CD4-positive, CD25-positive, alpha-beta regulatory T cell (primary cell): ENCODE data around the gene STARD3. TPM values are rescaled to one million over a fixed set of nuclear protein-coding genes. Genes with fewer than 3 reads are reported as not detected.
"Not testable (repeated sequence)": the region's sequence is repeated elsewhere in the genome, so short reads cannot be mapped to it uniquely, and the experiment has no call there.

Experiments used
- ATAC-seq, 2 donors: fragments of 150-1000 bp; cut with Tn5 transposase; one replicate each; pipeline ENCODE4 v1.10.0; 2021; ENCODE audit warnings: low read depth in 2 of 2, moderate number of reproducible peaks in 2 of 2, moderate library complexity in 1 of 2
- DNase-seq, 3 donors: peaks; one replicate each; pipeline versions ENCODE4 v3.0.0 to v3.0.0-alpha.2; 2012 to 2022; ENCODE audit warnings: mixed read lengths in 1 of 3
- H3K27ac ChIP-seq: one replicate; pipeline ENCODE4 v1.7.0; 2013; ENCODE audit warnings: mild to moderate bottlenecking, low read length; ENCODE audit not compliant: insufficient read depth, poor library complexity, severe bottlenecking
- H3K27me3 ChIP-seq: one replicate; pipeline ENCODE4 v1.7.0; 2013; ENCODE audit warnings: low read length; ENCODE audit not compliant: control insufficient read depth, insufficient read depth
- H3K36me3 ChIP-seq: one replicate; pipeline ENCODE4 v1.7.0; 2013; ENCODE audit warnings: mild to moderate bottlenecking, low read length, moderate library complexity; ENCODE audit not compliant: control insufficient read depth, insufficient read depth
- H3K4me1 ChIP-seq: 2 replicates; pipeline ENCODE4 v1.7.0; 2013; ENCODE audit warnings: mild to moderate bottlenecking, low read length; ENCODE audit not compliant: insufficient read depth, control insufficient read depth, poor library complexity, severe bottlenecking
- H3K4me3 ChIP-seq: one replicate; pipeline ENCODE4 v1.7.0; 2013; ENCODE audit warnings: low read depth, mild to moderate bottlenecking, low read length, moderate library complexity
- H3K9me3 ChIP-seq, 2 experiments: 1 replicate in 1 of 2; 2 replicates in 1 of 2; pipeline ENCODE4 v1.7.0; 2013; ENCODE audit warnings: low read length in 2 of 2, mild to moderate bottlenecking in 1 of 2, moderate library complexity in 1 of 2; ENCODE audit not compliant: control insufficient read depth in 2 of 2
- H3K27ac Mint-ChIP-seq, 3 donors: one replicate each; pipeline ENCODE4 v1.8.0; 2020 to 2022; ENCODE audit warnings: mild to moderate bottlenecking in 3 of 3, mixed read lengths in 3 of 3, moderate library complexity in 2 of 3
- H3K27me3 Mint-ChIP-seq: one replicate; pipeline ENCODE4 v1.8.0; 2022; ENCODE audit warnings: mild to moderate bottlenecking, mixed read lengths
- H3K36me3 Mint-ChIP-seq: one replicate; pipeline ENCODE4 v1.8.0; 2020; ENCODE audit warnings: mixed read lengths
- H3K4me1 Mint-ChIP-seq, 4 donors: one replicate each; pipeline ENCODE4 v1.8.0; 2020 to 2022; ENCODE audit warnings: mixed read lengths in 4 of 4, mild to moderate bottlenecking in 1 of 4
- H3K4me3 Mint-ChIP-seq, 4 donors: one replicate each; pipeline ENCODE4 v1.8.0; 2020 to 2022; ENCODE audit warnings: mild to moderate bottlenecking in 4 of 4, mixed read lengths in 4 of 4, moderate library complexity in 3 of 4
- H3K9me3 Mint-ChIP-seq, 7 donors: one replicate each; pipeline ENCODE4 v1.8.0; 2020 to 2022; ENCODE audit warnings: mixed read lengths in 7 of 7, mild to moderate bottlenecking in 3 of 7, moderate library complexity in 2 of 7
- polyA plus RNA-seq, 4 donors: library from polyadenylated mRNA; unstranded; fragments of 300-500 nt; fragmentation: Illumina TruSeq; gene quantifications; one replicate each; pipeline ENCODE4 v1.2.3, GENCODE V29; 2021
- total RNA-seq: library from RNA; stranded (reverse); gene quantifications from one replicate; pipeline ENCODE4 v1.2.3, GENCODE V29; 2022

Gene STARD3
- total RNA-seq (95.9 TPM), polyA plus RNA-seq (10 to 100 TPM; 45.4 to 48.6 (median 46.5) TPM)

GRCh38 chr17:39636927-39637736 is at the start of gene STARD3:
Gene STARD3, plus strand, starts transcription at chr17:39637144. Its CDS starts 16,388 bp downstream, at chr17:39653532.
- H3K36me3 Mint-ChIP-seq: no peaks in the 10 kb centered on the region
- peak; percentile 85 to 94 (median 86) for DNase-seq
- H3K4me3 ChIP-seq: peak within 1 kb of the TSS; percentile 96
- H3K9me3 ChIP-seq: no peaks in the 10 kb centered on the region
- peak within 1 kb of the TSS; percentile 92 to 96 (median 94) for H3K4me3 Mint-ChIP-seq
- H3K27me3 Mint-ChIP-seq: peaks cover 8% of the 10 kb centered on the region
- H3K27ac ChIP-seq: peak within 1 kb of the TSS; percentile 89
- peaks cover 62% of the 10 kb centered on the region for H3K4me1 ChIP-seq
- ATAC-seq: peak; percentile 88 to 91
- H3K27ac Mint-ChIP-seq: peak within 1 kb of the TSS; percentile 65 to 92 (median 90)
- peaks cover 11 to 60% (median 41%) of the 10 kb centered on the region in 4 donors for H3K4me1 Mint-ChIP-seq
- H3K36me3 ChIP-seq: peaks cover 2% of the 10 kb centered on the region
- H3K27me3 ChIP-seq: no peaks in the 10 kb centered on the region
- no peaks in the 10 kb centered on the region for H3K9me3 Mint-ChIP-seq

GRCh38 chr17:39590180-39590579 is 46.8 kb upstream of the STARD3 start:
- not testable (repeated sequence) for H3K36me3 ChIP-seq, H3K36me3 Mint-ChIP-seq, H3K27ac Mint-ChIP-seq, ATAC-seq, H3K9me3 Mint-ChIP-seq, H3K4me1 Mint-ChIP-seq, H3K27ac ChIP-seq, H3K4me1 ChIP-seq, H3K9me3 ChIP-seq, H3K4me3 ChIP-seq, H3K4me3 Mint-ChIP-seq, DNase-seq
- peaks cover 17% of the 10 kb centered on the region for H3K27me3 ChIP-seq
- peaks cover 70% of the 10 kb centered on the region for H3K27me3 Mint-ChIP-seq

- Histone ChIP-seq H3K36me3 (no peaks in the 10 kb centered on the region), H3K27ac (no peak overlapping the region), H3K27me3 (peaks cover 17% of the 10 kb centered on the region), H3K4me1 (no peaks in the 10 kb centered on the region), H3K4me3 (no peak overlapping the region), H3K9me3 (no peaks in the 10 kb centered on the region)
- peaks cover 3% of the 10 kb centered on the region for H3K36me3 Mint-ChIP-seq
- no peak overlapping the region for H3K4me3 Mint-ChIP-seq
- ATAC-seq (no peak), DNase-seq (peak in 1 of 3 donors; percentile 45)
- peaks cover 83% of the 10 kb centered on the region for H3K27me3 Mint-ChIP-seq
- H3K9me3 Mint-ChIP-seq: peaks cover 0 to 9% (median 3%) of the 10 kb centered on the region in 7 donors
- H3K4me1 Mint-ChIP-seq: peaks cover 0 to 13% (median 2%) of the 10 kb centered on the region in 4 donors
- no peak overlapping the region for H3K27ac Mint-ChIP-seq
These were observed 44.7 kb upstream of the STARD3 start for GRCh38 chr17:39591958-39592954.

GRCh38 chr17:39593371-39593770 is 43.6 kb upstream of the STARD3 start:
- Mint-ChIP-seq H3K4me1 (peaks cover 0 to 23% (median 7%) of the 10 kb centered on the region in 4 donors), H3K9me3 (peaks cover 0 to 9% (median 3%) of the 10 kb centered on the region in 7 donors), H3K27me3 (peaks cover 86% of the 10 kb centered on the region), H3K36me3 (peaks cover 3% of the 10 kb centered on the region), H3K27ac (peak overlapping the region in 1 of 3 donors; percentile 38), H3K4me3 (no peak overlapping the region)
- H3K4me3 ChIP-seq: no peak overlapping the region
- no peak overlapping the region for H3K27ac ChIP-seq
- H3K36me3 ChIP-seq: no peaks in the 10 kb centered on the region
- no peaks in the 10 kb centered on the region for H3K9me3 ChIP-seq
- peaks cover 6% of the 10 kb centered on the region for H3K4me1 ChIP-seq
- DNase-seq (no peak), ATAC-seq (no peak)
- peaks cover 20% of the 10 kb centered on the region for H3K27me3 ChIP-seq

GRCh38 chr17:39595294-39595693 is 41.6 kb upstream of the STARD3 start:
- Histone ChIP-seq H3K36me3 (no peaks in the 10 kb centered on the region), H3K4me3 (no peak overlapping the region), H3K4me1 (peaks cover 18% of the 10 kb centered on the region), H3K27ac (no peak overlapping the region), H3K9me3 (no peaks in the 10 kb centered on the region), H3K27me3 (peaks cover 24% of the 10 kb centered on the region)
- DNase-seq (no peak), ATAC-seq (no peak)
- peaks cover 0 to 32% (median 7%) of the 10 kb centered on the region in 4 donors for H3K4me1 Mint-ChIP-seq
- peaks cover 91% of the 10 kb centered on the region for H3K27me3 Mint-ChIP-seq
- H3K4me3 Mint-ChIP-seq: no peak overlapping the region
- no peak overlapping the region for H3K27ac Mint-ChIP-seq
- no peaks in the 10 kb centered on the region for H3K36me3 Mint-ChIP-seq
- peaks cover 0 to 7% (median 1%) of the 10 kb centered on the region in 7 donors for H3K9me3 Mint-ChIP-seq

- peaks cover 0 to 7% (median 1%) of the 10 kb centered on the region in 7 donors for H3K9me3 Mint-ChIP-seq
- peaks cover 0 to 33% (median 6%) of the 10 kb centered on the region in 4 donors for H3K4me1 Mint-ChIP-seq
- DNase-seq: no peak
- H3K9me3 ChIP-seq: no peaks in the 10 kb centered on the region
- no peaks in the 10 kb centered on the region for H3K36me3 ChIP-seq
- no peak for ATAC-seq
- no peak overlapping the region for H3K27ac Mint-ChIP-seq
- peaks cover 26% of the 10 kb centered on the region for H3K27me3 ChIP-seq
- no peaks in the 10 kb centered on the region for H3K36me3 Mint-ChIP-seq
- H3K27me3 Mint-ChIP-seq: peaks cover 95% of the 10 kb centered on the region
- H3K27ac ChIP-seq: no peak overlapping the region
- no peak overlapping the region for H3K4me3 ChIP-seq
- peak overlapping the region in 1 of 4 donors; percentile 0 for H3K4me3 Mint-ChIP-seq
- peaks cover 18% of the 10 kb centered on the region for H3K4me1 ChIP-seq
These were observed 40.9 kb upstream of the STARD3 start for GRCh38 chr17:39595928-39596510.

- Mint-ChIP-seq H3K36me3 (no peaks in the 10 kb centered on the region), H3K9me3 (peaks cover 0 to 6% (median 1%) of the 10 kb centered on the region in 7 donors), H3K27ac (no peak overlapping the region), H3K27me3 (peaks cover 95% of the 10 kb centered on the region), H3K4me3 (peak overlapping the region in 1 of 4 donors; percentile 48), H3K4me1 (peaks cover 0 to 32% (median 5%) of the 10 kb centered on the region in 4 donors)
- Histone ChIP-seq H3K27me3 (peaks cover 24% of the 10 kb centered on the region), H3K4me1 (peaks cover 18% of the 10 kb centered on the region), H3K36me3 (no peaks in the 10 kb centered on the region), H3K4me3 (no peak overlapping the region), H3K27ac (no peak overlapping the region), H3K9me3 (no peaks in the 10 kb centered on the region)
- ATAC-seq (no peak), DNase-seq (no peak)
These were observed 40.2 kb upstream of the STARD3 start for GRCh38 chr17:39596543-39597267.
